Ishikawa (cell line): ENCODE measurements around the gene TMEM45A.

Source experiments
- CEBPB ChIP-seq: IDR thresholded peaks from 2 replicates; pipeline ENCODE4 v1.6.1; 2012
- CREB1 ChIP-seq: IDR thresholded peaks from 2 replicates; pipeline ENCODE4 v1.6.1; 2012; ENCODE audit warnings: low read depth
- EGR1 ChIP-seq: IDR thresholded peaks from 2 replicates; pipeline ENCODE4 v1.6.1; 2012
- EP300 ChIP-seq: IDR thresholded peaks from 2 replicates; pipeline ENCODE4 v1.6.1; 2012; ENCODE audit warnings: borderline replicate concordance
- FOXM1 ChIP-seq: IDR thresholded peaks from 2 replicates; pipeline ENCODE4 v1.6.1; 2012; ENCODE audit warnings: low read depth, borderline replicate concordance
- NFIC ChIP-seq: IDR thresholded peaks from 2 replicates; pipeline ENCODE4 v1.6.1; 2012
- RAD21 ChIP-seq: IDR thresholded peaks from 2 replicates; pipeline ENCODE4 v1.6.1; 2012; ENCODE audit warnings: low read depth
- TAF1 ChIP-seq: IDR thresholded peaks from 2 replicates; pipeline ENCODE4 v1.6.1; 2012; ENCODE audit warnings: low read depth, mild to moderate bottlenecking
- TCF12 ChIP-seq: IDR thresholded peaks from 2 replicates; pipeline ENCODE4 v1.6.1; 2012; ENCODE audit warnings: low read depth
- TEAD4 ChIP-seq: IDR thresholded peaks from 2 replicates; pipeline ENCODE4 v1.6.1; 2012
- YY1 ChIP-seq: IDR thresholded peaks from 2 replicates; pipeline ENCODE4 v1.6.1; 2012; ENCODE audit warnings: low read depth
- ZBTB7A ChIP-seq: IDR thresholded peaks from 2 replicates; pipeline ENCODE4 v1.6.1; 2012; ENCODE audit warnings: low read depth
- TF ChIP-seq, protein P1 (sequence below): IDR thresholded peaks from 2 replicates; pipeline ENCODE4 v1.6.1; 2012
- TF ChIP-seq, protein P2 (sequence below): IDR thresholded peaks from 2 replicates; pipeline ENCODE4 v1.6.1; 2012; ENCODE audit warnings: low read depth, mild to moderate bottlenecking
- TF ChIP-seq, protein P3 (sequence below): IDR thresholded peaks from 2 replicates; pipeline ENCODE4 v1.6.1; 2012

Gene TMEM45A

DNA sequence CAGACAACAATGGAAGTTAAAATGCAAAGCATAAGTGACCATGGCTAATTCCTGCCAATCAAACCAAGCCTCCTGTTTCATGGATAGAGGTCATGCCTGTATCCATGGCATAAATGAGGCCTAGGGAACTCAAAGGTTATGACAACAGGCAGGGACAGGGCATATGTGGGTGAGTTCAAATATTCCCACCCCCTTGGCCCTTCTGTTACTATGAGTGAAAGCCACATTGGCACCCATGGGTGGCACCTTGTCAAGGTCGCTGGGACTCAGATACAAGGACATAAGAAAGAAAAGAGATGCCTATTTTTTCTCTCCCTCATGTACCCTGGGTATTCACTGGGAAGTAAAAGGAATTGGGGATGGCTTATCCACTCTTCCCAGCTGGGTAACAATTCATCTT is 25.3 kb upstream of the TMEM45A start:
- TF ChIP-seq CREB1 (no peak), TAF1 (no peak), EP300 (no peak), YY1 (no peak), TCF12 (no peak), CEBPB (no peak), ZBTB7A (no peak), FOXM1 (no peak), TEAD4 (no peak), NFIC (no peak), EGR1 (no peak), RAD21 (no peak)
- TF ChIP-seq, protein P1, sequence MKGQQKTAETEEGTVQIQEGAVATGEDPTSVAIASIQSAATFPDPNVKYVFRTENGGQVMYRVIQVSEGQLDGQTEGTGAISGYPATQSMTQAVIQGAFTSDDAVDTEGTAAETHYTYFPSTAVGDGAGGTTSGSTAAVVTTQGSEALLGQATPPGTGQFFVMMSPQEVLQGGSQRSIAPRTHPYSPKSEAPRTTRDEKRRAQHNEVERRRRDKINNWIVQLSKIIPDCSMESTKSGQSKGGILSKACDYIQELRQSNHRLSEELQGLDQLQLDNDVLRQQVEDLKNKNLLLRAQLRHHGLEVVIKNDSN = no peak
- TF ChIP-seq, protein P2, sequence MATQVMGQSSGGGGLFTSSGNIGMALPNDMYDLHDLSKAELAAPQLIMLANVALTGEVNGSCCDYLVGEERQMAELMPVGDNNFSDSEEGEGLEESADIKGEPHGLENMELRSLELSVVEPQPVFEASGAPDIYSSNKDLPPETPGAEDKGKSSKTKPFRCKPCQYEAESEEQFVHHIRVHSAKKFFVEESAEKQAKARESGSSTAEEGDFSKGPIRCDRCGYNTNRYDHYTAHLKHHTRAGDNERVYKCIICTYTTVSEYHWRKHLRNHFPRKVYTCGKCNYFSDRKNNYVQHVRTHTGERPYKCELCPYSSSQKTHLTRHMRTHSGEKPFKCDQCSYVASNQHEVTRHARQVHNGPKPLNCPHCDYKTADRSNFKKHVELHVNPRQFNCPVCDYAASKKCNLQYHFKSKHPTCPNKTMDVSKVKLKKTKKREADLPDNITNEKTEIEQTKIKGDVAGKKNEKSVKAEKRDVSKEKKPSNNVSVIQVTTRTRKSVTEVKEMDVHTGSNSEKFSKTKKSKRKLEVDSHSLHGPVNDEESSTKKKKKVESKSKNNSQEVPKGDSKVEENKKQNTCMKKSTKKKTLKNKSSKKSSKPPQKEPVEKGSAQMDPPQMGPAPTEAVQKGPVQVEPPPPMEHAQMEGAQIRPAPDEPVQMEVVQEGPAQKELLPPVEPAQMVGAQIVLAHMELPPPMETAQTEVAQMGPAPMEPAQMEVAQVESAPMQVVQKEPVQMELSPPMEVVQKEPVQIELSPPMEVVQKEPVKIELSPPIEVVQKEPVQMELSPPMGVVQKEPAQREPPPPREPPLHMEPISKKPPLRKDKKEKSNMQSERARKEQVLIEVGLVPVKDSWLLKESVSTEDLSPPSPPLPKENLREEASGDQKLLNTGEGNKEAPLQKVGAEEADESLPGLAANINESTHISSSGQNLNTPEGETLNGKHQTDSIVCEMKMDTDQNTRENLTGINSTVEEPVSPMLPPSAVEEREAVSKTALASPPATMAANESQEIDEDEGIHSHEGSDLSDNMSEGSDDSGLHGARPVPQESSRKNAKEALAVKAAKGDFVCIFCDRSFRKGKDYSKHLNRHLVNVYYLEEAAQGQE = no peak
- TF ChIP-seq, protein P3, sequence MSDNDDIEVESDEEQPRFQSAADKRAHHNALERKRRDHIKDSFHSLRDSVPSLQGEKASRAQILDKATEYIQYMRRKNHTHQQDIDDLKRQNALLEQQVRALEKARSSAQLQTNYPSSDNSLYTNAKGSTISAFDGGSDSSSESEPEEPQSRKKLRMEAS = no peak

DNA sequence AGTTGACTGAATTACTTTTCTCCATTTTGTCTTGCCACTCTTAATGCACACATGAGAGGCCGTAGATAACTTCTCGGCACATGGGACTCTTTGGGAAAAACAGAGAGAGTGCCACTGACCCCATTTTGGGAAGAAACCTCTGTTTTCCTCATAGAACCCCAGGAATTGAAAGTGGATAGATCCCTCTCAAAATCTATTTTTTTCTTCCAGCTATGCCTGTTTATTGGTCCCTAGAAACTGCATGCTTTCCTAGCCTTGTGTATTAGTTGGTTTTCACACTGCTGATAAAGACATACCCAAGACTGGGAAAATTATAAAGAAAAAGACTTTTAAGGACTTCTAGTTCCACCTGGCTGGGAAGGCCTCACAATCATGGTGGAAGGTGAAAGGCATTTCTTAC is 23.7 kb upstream of the TMEM45A start:
- TF ChIP-seq TCF12 = no peak
- TF ChIP-seq EGR1 = no peak
- no peak for TF ChIP-seq EP300
- no peak for TF ChIP-seq FOXM1
- no peak for TF ChIP-seq NFIC
- no peak for TF ChIP-seq TAF1
- TF ChIP-seq TEAD4 = no peak
- TF ChIP-seq RAD21 = no peak
- no peak for TF ChIP-seq YY1
- TF ChIP-seq ZBTB7A = no peak
- TF ChIP-seq, protein P2 = no peak

DNA sequence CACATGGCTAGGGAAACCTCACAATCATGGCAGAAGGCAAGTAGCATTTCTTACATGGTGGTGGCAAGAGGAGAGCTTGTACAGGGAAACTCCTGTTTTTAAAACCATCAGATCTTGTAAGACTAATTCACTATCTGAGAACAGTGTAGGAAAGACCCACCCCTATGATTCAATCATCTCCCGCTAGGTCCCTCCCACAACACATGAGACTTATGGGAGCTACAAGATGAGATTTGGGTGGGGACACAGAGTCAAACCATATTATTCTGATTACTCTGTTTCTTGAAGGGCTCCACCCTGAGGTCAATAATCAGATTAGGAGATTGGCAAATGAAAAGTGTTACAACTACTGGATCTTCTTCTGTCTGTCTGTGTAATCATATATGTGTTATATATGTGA is 21.5 kb upstream of the TMEM45A start:
- no peak for TF ChIP-seq CREB1
- TF ChIP-seq FOXM1 = no peak
- TF ChIP-seq YY1 = no peak

DNA sequence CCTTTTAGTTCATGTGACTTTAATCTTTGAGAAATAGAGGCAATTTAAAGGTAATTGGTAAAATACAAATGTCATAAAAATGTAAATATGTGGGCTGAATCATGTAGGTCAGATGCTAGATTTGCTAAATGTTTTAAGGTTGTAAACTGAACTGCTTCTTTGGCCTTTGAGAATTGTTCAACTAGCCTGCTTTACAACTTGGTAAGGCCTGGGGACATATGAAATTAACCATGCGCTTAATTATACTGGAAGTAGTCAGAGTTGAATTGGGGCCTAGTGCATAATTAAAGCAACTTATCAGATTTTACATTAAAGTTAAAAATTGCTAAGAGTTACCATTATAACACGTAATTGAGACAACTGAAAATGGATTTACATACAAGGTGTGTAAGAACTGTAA is 21.0 kb upstream of the TMEM45A start:
- TF ChIP-seq ZBTB7A = no peak
- TF ChIP-seq NFIC = no peak
- no peak for TF ChIP-seq TCF12
- no peak for TF ChIP-seq EGR1
- TF ChIP-seq, protein P2 = no peak
- TF ChIP-seq CEBPB = no peak
- no peak for TF ChIP-seq RAD21
- no peak for TF ChIP-seq EP300
- TF ChIP-seq TEAD4 = no peak
- TF ChIP-seq, protein P3 = no peak
- no peak for TF ChIP-seq YY1
- TF ChIP-seq CREB1 = no peak
- no peak for TF ChIP-seq FOXM1
- TF ChIP-seq TAF1 = no peak
- TF ChIP-seq, protein P1 = no peak

DNA sequence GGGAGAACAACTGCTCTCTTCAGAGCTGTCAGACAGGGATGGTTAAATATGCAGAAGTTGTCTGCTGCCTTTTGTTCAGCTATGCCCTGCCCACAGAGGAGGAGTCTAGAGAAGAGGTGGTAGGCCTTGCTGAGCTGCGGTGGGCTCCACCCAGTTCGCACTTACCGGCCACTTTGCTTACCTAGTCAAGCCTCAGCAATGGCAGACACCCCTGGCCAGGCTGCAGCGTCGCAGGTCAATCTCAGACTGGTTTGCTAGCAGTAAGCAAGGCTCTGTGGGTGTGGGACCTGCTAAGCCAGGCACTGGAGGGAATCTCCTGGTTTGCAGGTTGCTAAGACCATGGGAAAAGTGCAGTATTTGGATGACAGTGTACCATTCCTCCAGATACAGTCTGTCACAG is 12.3 kb upstream of the TMEM45A start:
- no peak for TF ChIP-seq EGR1
- TF ChIP-seq, protein P2 = no peak
- TF ChIP-seq TAF1 = no peak
- no peak for TF ChIP-seq CREB1
- TF ChIP-seq ZBTB7A = no peak
- TF ChIP-seq, protein P3 = no peak
- TF ChIP-seq EP300 = no peak
- no peak for TF ChIP-seq NFIC
- TF ChIP-seq, protein P1 = no peak
- no peak for TF ChIP-seq TCF12
- TF ChIP-seq FOXM1 = no peak
- no peak for TF ChIP-seq CEBPB
- TF ChIP-seq RAD21 = no peak
- no peak for TF ChIP-seq TEAD4
- no peak for TF ChIP-seq YY1
